GM23338 (cell line): ENCODE data around the gene PPP1R3F.

Experiments used
- CREB1 ChIP-seq: fragments of 250-450 bp; sonication (Bioruptor Pico); IDR thresholded peaks from 2 replicates; pipeline ENCODE4 v1.5.0; 2020; ENCODE audit warnings: low read depth, mild to moderate bottlenecking, moderate library complexity
- CTCF ChIP-seq, 2 experiments: fragments of 200-600 bp in 1 of 2; sonication (generic) in 1 of 2; conservative IDR thresholded peaks; 2 replicates each; pipeline versions ENCODE4 v1.5.1 to v1.6.1; 2016 to 2017; ENCODE audit warnings: antibody characterized with exemption in 2 of 2, low read depth in 2 of 2, mild to moderate bottlenecking in 2 of 2, moderate library complexity in 1 of 2
- EZH2phosphoT487 ChIP-seq: fragments of 200-600 bp; sonication (generic); IDR thresholded peaks from one replicate; pipeline ENCODE4 v1.8.1; 2018; ENCODE audit warnings: antibody characterized with exemption; ENCODE audit not compliant: unreplicated experiment
- POLR2AphosphoS5 ChIP-seq: IDR thresholded peaks from 2 replicates; pipeline ENCODE4 v1.6.1; 2016; ENCODE audit warnings: antibody characterized with exemption, low read depth
- REST ChIP-seq: IDR thresholded peaks from one replicate; pipeline ENCODE4 v1.6.1; 2018; ENCODE audit warnings: antibody characterized with exemption; ENCODE audit not compliant: unreplicated experiment
- ZNF331 ChIP-seq: fragments of 250-450 bp; sonication (Bioruptor Pico); IDR thresholded peaks from 2 replicates; pipeline ENCODE4 v1.5.0; 2020; ENCODE audit warnings: low read depth, mild to moderate bottlenecking, moderate library complexity

- TF ChIP-seq POLR2AphosphoS5, result no peak
- TF ChIP-seq CTCF (conservative IDR thresholded peaks at IDR 0.05; ENCODE audit: low read depth in 2 of 2), result peak; percentile 33 to 54; a peak in 3 of 4 replicates
- no peak for TF ChIP-seq CREB1 (CRISPR knock-in tag)
- no peak for TF ChIP-seq REST
- TF ChIP-seq EZH2phosphoT487, result no peak
- TF ChIP-seq ZNF331, result no peak
These were observed 13.0 kb downstream of the PPP1R3F start for GRCh38 chrX:49282647-49283011.
